IPS-NIHi7 (cell line): Measurements from ENCODE around the gene ACMSD.
"Not testable (repeated sequence)": the region's sequence is repeated elsewhere in the genome, so short reads cannot be mapped to it uniquely, and the experiment has no call there.

Experiments
- DNase-seq: peaks from one replicate; pipeline ENCODE4 v3.0.0; 2012; ENCODE audit warnings: mixed read lengths; ENCODE audit errors: extremely low spot score

ACMSD gene

GRCh38 chr2:134838143-134838620, at the start of gene ACMSD:
ACMSD (plus strand) TSS chr2:134838616; CDS start chr2:134838683, 67 bp downstream.
- DNase-seq = no peak

- no peak for DNase-seq
Measured at GRCh38 chr2:134790487-134790886, 47.9 kb upstream of the ACMSD start.

GRCh38 chr2:134791616-134792015, 46.8 kb upstream of the ACMSD start:
- no peak for DNase-seq

GRCh38 chr2:134792186-134792585, 46.2 kb upstream of the ACMSD start:
- no peak for DNase-seq

GRCh38 chr2:134795765-134796164, 42.7 kb upstream of the ACMSD start:
- DNase-seq = no peak

- no peak for DNase-seq
Measured at GRCh38 chr2:134796373-134796772, 42.0 kb upstream of the ACMSD start.

- no peak for DNase-seq
Measured at GRCh38 chr2:134799936-134800335, 38.5 kb upstream of the ACMSD start.

GRCh38 chr2:134800341-134800740, 38.1 kb upstream of the ACMSD start:
- DNase-seq = no peak

- not testable (repeated sequence) for DNase-seq
Measured at GRCh38 chr2:134803609-134804405, 34.6 kb upstream of the ACMSD start.

- no peak for DNase-seq
Measured at GRCh38 chr2:134815741-134816140, 22.7 kb upstream of the ACMSD start.

GRCh38 chr2:134818321-134818720, 20.1 kb upstream of the ACMSD start:
- no peak for DNase-seq

GRCh38 chr2:134819334-134819733, 19.1 kb upstream of the ACMSD start:
- no peak for DNase-seq

GRCh38 chr2:134823431-134823830, 15.0 kb upstream of the ACMSD start:
- DNase-seq = no peak

- DNase-seq = no peak
Measured at GRCh38 chr2:134823832-134824231, 14.6 kb upstream of the ACMSD start.

- DNase-seq = not testable (repeated sequence)
Measured at GRCh38 chr2:134825716-134826115, 12.7 kb upstream of the ACMSD start.

GRCh38 chr2:134835471-134835870, 2.9 kb upstream of the ACMSD start:
- DNase-seq = no peak

- DNase-seq = no peak
Measured at GRCh38 chr2:134836986-134837385, 1.4 kb upstream of the ACMSD start.

GRCh38 chr2:134839649-134840048, 1.2 kb downstream of the ACMSD start:
- no peak for DNase-seq

- DNase-seq = no peak
Measured at GRCh38 chr2:134842930-134843490, 4.6 kb downstream of the ACMSD start.

- DNase-seq = no peak
Measured at GRCh38 chr2:134843968-134844367, 5.6 kb downstream of the ACMSD start.

GRCh38 chr2:134845028-134845427, 6.6 kb downstream of the ACMSD start:
- no peak for DNase-seq

- DNase-seq = no peak
Measured at GRCh38 chr2:134845719-134846118, 7.3 kb downstream of the ACMSD start.

GRCh38 chr2:134846213-134846612, 7.8 kb downstream of the ACMSD start:
- DNase-seq = no peak
